Fibroblast of the conjunctiva (primary cell): Measurements from ENCODE around the gene NARS2.
"Not testable (repeated sequence)": the region's sequence is repeated elsewhere in the genome, so short reads cannot be mapped to it uniquely, and the experiment has no call there.

Source experiments
- DNase-seq: peaks from one replicate; pipeline ENCODE4 v3.0.0-alpha.2; 2010; ENCODE audit warnings: low read depth

NARS2 gene

DNA sequence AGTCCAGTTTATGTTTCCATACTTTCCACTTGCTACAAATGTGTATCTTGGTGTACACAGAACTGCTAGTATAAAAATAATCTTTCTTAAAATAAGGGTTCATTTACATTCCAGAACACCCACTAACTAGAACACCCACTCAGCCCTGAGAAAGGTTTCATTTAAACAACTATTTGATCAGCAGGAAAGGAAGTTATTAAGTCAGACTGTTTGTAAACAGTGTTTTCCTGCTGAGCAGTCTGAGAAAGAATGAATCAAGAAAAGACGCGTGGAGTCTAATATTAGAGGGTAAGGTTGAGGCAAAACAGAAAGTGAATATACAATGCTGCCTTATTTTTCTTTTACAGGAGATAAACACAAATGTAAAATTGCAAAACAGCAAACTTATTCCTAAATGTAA is 32.7 kb downstream of the NARS2 start:
- no peak for DNase-seq

DNA sequence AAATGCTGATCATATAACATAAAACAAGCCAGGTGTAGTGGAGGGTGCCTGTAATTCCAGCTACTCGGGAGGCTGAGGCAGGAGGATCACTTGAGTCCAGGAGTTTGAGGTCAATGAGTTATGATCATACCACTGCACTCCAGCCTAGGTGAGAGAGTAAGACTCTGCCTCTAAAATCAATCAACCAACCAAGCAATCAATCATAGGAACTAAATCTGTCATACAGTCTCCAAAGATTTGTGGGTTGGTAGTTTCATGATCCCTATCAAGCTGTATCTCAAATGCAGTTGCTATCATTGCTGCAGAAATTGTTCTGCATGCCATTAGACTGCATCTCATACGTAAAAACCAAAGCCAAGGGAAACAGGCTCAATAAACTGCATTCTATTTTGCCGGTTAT is 33.1 kb downstream of the NARS2 start:
- no peak for DNase-seq

DNA sequence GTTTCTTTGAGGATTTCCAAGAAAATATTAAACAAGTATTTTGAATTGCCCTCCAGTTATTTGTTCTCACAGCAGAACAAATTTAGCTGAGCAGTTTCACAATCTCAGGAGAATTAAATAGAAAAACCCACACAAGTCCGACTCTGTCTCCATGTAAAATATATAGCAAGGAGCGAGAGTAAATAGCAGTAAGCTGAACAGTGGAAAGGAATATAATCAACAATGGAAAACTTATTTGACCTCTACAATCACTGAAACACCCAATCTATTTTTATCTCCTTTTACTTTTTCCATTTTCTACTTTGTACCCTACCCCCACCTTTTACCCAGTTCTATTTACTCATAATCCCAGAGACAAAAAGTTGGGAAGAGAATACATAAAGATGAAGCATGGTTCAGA is 34.4 kb downstream of the NARS2 start:
- no peak for DNase-seq

DNA sequence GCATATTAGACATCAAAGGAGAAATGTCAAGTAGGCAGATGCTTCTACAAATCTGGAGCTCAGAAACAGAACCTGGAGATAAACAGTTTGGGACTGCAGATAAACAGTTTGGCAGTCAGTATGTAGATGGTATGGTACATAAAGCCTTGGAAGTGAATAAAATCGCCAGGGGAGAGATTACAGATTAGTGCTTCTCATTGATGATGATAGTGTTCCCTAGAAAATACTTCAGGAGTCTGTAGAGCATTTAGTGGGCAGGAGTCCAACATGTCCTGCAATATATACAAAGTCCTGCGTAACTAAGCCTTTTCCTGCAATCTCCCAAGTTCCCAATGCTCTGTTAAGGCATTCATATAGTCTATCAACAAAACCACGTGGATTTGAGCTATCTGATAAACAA is 35.2 kb downstream of the NARS2 start:
- no peak for DNase-seq

DNA sequence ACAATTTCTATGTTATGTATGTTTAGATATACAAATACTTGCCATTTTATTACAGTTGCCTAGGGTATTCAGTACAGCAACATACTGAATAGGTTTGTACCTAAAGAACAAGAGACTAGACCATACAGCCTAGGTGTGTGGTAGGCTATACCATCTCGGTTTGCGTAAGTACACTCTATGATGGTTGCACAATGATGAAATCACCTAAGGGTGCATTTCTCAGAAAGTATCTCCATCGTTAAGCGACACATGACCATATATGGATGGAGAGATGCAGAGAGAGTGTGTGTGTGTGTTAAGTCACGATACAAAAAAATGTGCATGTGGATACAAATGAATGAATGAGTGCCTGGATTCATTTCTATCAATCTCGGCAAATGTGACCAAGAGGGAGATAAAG is 37.7 kb downstream of the NARS2 start:
- no peak for DNase-seq

DNA sequence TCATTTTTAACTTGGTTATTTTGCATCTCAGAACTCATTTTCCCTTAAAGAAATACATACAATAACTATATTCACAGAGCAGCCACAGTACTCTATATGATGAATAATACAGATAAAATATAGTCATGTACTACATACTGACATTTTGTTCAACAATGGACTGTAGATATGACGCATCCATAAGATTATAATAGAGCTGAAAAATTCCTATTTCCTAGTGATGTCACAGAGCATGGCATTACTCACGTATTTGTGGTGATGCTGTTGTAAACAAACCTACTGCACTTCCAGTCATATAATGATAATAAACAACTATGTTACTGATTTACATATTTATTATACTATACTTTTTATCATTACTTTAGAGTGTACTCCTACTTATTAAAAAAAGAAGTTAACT is 38.7 kb downstream of the NARS2 start:
- no peak for DNase-seq

DNA sequence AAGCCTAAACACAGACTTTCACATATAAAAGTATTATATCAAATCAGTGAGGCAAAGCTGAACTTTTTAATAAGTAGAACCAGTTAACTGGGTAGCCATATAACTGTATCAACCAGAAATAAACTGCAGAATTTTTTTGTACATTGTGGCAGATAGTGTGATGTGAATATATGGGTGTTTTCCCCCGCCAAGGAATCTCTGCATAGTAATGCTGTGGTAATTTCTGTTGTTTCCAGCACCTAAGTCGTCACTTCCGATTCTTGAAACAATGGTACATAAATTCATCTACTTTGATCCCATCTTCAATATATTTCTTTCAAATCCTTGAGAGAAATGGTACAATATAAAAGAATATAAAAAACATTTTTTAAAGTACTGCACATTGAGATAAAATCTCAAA is 39.6 kb downstream of the NARS2 start:
- DNase-seq = no peak

DNA sequence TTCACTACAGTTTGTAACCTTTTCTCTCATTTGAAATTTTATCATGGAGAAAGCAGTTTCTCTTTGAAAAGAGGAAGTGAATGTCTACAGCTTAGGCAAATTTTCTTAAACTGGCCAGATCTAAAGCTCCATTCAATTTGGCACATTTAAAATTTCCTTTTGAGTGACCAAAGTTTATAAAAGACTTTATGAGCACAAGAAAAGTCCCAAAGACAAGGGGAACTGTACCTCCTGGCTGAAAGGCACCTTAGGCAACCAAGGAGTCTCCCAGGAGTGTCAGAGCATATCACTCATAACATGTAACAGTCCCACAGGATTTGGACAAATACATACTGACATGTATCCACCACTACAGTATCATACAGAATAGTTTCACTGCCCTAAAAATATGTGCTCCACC is 41.3 kb downstream of the NARS2 start:
- DNase-seq = no peak

DNA sequence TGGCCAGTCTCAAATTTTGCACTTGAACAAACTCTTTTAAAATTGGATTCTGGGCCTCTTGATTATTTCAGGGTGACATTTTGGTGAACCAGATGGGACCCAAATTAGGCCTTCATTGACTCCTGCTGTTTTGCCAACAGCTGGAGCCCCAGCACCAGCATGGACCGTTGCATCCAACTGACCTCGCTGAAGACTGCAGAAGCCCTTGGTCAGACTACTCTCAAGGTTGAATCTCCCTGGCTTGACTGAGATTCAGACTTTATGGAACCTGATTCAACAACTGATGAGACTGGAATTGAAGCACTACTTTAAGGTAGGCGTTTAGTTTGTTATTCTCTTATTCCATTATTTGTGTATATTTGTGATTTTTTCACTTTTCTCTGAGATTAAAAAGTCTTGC is 41.7 kb downstream of the NARS2 start:
- no peak for DNase-seq

DNA sequence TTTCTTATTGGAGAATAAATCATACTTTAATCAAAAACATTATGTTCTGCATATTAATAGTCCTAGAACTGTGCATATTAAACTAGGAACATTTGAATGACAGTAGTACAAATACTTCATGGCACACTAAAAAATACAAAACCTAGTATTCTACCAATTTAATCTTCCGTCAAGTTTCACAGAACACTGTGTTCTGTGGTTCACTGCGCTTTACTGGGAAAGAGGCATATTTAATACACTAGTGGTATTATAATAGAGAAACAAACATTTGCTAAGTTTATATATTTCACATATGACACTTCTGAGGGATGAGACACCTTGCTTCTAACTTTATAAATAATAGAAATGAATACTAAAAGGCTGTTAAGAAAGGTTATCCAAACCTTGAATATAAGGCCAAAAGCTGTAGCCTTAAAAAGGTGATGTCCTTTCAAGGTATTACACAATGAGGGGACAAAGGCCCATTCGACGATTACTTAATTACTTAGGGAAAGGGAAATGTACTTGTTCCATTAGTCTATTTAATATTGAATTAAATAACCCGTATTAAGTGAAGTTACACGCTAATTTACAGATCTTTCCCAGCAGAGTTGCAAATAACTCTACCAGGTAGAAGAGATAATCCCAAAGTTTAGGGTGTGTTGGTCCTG is 48.0 kb downstream of the NARS2 start:
- DNase-seq = no peak

DNA sequence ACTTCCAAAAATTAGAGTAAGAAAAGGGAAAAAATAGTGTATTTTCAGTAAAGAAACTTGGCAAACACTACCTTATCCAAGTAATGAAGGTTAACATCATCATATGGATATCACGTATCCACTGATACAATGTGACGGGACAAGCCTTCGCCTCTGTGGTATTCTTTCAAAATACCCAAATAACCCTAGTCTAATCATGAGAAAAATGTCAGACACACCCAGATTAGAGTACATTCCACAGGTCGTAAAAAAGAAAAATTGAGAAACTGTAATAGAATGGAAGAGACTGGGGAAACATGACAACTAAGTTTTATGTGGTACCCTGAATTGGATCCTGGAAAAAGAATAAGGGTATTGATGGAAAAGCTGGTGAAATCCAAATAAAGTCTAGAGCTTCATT is 48.9 kb downstream of the NARS2 start:
- DNase-seq = no peak

DNA sequence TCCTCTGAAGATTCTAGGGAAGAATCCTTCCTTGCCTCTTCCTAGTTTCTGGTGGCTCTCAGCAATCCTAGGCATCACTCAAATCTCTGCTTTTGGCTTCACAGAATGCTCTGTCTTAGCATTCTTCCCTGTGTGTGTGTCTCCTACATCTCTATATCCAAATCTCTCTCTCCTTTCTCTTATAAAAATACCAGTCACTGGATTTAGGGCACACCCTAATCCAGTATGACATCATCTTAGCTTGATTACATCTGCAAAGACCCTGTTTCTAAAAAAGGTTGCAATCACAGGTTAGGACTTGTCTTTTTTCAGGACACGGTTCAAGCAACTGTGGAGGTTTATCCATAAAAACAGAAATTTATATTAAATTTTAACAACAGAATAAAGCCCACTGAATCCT is 54.4 kb downstream of the NARS2 start:
- DNase-seq = no peak

DNA sequence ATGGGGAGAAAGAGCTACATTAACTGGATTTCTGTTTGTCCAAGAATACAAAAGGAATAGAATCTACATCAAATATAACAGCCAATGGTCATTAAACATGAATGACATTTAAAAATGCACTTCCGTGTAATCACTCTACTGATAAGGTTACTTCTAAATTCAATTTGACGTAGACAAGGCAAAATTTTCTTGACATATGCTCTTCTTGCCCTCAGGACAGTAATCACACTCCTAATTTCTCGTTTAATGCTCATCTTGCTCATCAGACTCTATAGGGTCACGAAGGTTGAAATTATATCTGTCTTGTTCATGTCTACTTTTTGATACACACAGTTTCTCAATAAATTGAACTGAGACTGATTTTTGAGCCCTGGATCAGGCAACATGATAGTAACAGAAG is 58.4 kb downstream of the NARS2 start:
- DNase-seq = no peak

DNA sequence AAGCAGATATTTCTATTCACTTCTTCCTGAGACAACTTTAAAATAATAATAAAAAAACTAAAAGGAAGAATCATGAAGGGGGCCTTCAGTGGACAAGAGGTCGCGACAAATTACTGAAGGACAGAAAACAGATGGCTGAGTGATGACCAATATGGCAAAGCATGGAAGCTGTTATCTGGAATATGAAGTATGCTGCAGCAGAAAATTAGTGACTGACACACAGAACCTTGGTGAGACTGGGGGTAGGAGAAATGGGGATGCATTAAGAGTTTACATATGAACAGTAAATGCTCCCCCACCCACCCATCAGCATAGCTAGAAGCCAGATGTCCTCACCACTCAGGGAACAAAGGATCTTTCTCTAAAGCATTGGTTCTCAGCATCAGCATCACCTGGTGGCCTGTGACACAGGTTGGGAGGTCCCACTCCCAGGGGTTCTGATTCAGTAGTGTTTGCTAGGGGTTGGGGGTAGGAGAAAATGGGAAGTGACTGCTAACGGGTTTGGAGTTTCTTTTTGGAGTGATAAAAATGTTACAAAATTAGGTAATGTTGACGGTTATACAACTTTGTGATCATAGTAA is 59.7 kb downstream of the NARS2 start:
- no peak for DNase-seq

DNA sequence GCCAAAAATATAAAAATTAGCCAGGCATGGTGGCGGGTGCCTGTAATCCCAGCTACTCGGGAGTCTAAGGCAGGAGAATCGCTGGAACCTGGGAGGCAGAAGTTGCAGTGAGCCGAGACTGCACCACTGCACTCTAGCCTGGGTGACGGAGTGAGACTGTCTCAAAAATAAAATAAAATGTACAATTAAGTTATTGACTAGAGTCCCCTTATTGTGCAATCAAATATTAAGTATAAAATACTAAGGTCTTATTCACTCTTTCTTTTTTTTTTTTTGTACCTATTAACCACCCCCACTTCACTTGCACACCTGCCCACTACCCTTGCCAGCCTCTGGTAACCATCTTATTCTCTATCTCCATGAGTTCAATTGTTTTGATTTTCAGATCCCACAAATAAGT is 61.6 kb downstream of the NARS2 start:
- DNase-seq = not testable (repeated sequence)

DNA sequence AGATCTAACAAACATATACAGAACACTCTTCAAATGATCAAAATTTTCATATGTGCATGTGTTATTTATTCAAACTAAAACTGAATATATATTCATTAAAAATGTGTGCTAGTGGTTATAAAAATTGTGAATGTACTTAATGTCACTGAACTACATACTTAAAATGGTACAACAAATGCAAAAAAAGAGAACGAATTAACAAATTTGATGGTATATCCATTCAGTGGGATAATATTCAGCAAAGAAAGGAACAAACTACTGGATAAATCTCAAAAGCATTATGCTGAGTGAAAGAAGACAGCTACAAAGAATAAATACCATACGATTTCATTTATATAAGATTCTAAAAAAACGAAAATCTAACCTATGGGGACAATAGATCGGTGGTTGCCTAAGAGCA is 64.1 kb downstream of the NARS2 start:
- no peak for DNase-seq

DNA sequence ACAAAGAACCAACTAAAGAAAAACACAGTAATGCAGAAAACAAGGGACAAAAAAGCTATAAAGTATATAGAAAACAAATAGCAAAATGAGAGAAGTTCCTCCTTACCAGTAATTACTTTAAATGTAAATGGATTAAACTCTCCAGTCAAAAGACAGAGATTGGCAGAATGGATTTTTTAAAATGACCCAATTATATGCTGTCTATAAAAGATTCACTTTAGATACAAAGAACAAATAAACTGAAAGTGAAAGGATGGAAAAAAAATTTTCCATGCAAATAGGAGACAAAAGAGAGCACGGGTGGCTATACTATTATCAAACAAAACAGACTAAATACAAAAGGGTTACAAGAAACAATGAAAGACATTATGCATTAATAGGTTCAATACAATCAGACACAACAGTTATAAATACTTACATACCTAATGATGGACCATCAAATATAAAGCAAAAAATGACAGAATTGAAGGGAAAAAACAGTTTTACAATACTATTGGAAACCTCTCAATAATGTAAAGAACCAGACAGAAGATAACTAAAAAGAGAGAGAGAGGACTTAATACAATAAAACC is 64.6 kb downstream of the NARS2 start:
- DNase-seq = no peak

DNA sequence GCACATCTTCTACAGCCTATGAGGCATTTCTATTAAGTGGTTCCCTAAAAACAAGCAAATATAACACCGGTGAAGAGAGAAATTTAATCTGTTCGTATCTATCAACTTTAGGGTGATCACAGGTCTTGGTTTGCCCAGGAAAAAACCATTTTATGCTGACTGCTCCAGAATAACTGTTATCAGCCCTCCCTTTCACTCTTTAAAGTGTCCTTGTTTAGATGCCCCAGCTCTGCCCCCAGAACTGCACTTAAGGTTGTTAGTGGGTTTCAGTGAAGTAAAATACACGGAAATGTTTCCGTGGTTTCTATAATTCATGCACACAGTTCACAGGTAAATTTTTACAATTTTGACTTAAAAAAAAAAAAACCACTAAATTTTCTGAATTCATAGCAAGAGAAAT is 70.0 kb downstream of the NARS2 start:
- DNase-seq = no peak

DNA sequence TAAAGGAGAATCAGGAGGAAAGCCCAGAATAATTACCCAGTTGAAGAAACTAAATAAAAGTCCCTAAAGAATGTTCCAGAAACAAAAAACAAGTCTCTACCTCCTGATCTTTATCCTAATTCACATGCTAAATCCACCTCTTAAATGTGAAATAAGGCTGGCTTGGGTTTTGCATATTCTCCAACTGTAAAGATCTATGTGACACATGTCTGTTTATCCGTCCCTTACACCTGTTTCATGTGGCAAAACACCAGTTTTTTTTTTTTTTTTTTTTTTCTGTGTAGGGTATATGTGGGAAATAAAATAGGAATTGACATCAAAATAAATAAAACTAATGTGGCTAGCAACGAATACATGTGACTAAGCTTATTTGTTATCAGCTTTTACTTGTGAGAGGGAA is 70.5 kb downstream of the NARS2 start:
- DNase-seq = no peak

DNA sequence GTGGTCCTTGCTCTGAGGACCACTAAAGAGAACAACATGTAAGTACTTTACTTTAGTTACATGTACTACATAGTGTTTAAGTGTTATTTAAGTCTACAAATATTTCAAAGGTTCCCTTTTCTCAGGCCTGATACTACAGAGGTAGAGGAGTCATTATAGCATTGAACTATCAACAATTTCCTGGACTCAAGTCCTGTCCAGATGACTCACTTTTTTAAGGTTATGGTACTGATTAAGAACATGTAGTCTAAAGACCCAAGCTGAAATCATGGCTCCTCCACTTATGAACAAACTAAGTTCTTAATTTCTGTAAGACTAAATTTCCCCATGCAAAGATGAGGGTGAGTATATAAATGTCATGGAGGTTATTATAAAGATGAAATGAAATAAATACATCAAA is 74.7 kb downstream of the NARS2 start:
- DNase-seq = no peak

DNA sequence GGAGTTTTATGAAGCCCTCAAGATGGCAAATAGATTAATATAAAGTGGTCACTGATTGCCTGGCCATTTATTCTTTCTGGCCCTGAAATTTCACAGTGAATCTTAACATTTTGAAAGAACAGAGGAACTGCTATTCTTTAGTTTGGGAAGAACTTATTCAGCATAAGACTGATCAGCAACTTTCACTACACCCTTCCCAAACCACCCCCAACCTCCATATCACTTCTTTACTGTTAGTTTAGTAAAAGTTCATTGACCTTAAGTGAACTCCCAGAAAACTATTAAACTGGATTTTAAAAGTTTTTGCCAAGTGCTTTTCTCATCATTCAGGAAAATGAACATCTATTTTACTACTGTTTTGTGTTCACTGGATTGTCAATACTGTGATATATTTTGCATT is 77.4 kb downstream of the NARS2 start:
- no peak for DNase-seq

DNA sequence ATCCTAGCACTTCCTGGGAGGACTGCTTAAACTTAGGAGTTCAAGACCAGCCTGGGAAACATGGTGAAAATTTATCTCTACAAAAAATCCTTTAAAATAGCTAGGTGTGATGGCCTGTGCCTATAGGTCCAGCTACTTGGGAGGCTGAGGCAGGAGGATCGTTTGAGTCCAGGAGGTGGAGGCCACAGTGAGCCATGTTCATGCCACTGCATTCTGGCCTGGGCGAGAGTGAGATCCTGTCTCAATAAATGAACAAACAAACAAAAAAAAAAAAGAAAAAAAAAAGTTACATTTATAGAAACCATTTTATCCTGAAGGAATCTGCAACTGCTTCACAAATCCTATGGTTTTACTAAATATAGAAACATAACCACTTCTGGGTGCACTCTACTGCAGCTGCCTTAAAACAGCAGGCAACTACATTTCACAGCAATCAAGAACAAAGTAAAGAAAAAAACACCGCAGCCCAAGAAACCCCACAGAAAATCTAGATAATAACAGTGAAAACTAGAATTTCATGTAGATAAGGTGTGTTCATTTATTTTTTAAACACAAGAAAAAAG is 81.2 kb downstream of the NARS2 start:
- no peak for DNase-seq

DNA sequence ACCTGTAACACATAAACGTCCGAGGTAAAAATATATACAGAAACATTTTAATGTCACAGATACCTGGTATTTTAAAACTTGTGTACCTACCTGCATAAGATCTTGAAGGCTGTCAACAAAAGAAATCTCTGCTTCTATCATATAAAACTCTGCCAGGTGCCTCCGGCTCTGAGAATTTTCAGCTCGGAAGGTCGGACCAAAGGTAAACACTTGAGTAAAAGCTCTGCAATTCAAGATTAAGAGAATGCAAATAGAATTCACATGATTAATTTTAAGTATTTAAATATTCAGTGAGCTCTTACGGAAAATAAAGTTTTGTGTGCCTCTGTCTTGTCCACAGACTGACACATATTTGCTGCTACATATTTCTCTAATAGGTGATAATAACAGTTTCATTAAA is 81.7 kb downstream of the NARS2 start:
- no peak for DNase-seq

DNA sequence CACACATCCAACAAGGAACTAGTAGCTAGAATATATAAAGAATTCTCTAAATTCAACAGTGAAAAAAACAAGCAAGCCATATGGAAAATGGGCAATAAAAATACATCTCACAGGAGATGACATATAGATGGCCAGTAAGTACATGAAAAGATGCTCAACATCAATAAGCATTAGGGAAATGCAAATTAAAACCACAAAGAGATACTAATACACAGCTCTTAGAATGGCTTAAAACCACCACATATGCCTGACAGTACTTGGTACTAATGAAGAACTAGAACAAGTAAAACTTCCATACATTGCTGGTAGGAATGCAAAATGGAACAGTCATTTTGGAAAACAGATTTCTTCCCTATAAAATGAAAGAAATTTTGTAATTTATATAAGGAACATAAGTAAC is 85.5 kb downstream of the NARS2 start:
- no peak for DNase-seq
